GM19193 (cell line): Measurements from ENCODE around the gene DIP2A.

Source experiments
- POLR2A ChIP-seq: IDR thresholded peaks from 4 replicates; pipeline ENCODE4 v1.6.1; 2011; ENCODE audit not compliant: insufficient read depth, insufficient read length; ENCODE audit errors: extremely low read depth

The DIP2A gene

GRCh38 chr21:46458315-46459023, at the start of gene DIP2A:
Gene DIP2A, plus strand, starts transcription at chr21:46458891. Its CDS starts 241 bp downstream, at chr21:46459132.
- peak; percentile 89 for TF ChIP-seq POLR2A

DNA sequence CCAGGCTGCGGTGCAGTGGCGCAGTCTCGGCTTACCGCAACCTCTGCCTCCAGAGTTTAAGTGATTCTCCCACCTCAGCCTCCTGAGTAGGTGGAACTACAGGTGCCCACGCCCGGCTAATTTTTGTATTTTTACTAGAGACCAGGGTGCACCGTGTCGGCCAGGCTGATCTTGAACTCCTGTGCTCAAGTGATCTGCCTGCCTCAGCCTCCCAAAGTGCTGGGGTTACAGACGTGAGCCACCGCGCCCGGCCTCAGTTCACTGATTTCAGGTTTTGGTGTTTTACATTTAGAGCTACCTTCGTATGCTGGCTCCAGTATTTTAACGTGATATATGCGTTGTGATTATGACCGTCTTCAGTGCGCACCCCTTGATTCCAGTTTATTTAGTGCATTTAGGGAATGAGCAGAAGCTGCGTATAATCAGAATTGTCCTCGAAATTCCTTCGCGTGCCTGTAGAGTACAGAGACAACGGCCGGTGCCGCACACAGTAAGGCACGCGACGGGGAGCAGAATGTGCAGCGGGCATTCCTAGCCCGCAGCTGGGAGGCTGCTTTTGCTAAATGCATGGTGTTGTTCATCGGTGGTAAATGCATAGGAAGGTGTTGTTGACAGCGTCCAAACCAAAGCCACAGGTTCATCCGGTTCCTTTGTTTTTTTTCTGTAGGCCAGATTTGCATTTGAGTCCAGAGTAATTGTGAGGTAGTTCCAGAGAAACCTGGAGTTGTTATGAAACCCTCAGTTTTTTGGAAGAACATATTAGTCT, 48.9 kb upstream of the DIP2A start:
- TF ChIP-seq POLR2A: no peak

GRCh38 chr21:46410516-46410915, 48.2 kb upstream of the DIP2A start:
- TF ChIP-seq POLR2A: no peak

DNA sequence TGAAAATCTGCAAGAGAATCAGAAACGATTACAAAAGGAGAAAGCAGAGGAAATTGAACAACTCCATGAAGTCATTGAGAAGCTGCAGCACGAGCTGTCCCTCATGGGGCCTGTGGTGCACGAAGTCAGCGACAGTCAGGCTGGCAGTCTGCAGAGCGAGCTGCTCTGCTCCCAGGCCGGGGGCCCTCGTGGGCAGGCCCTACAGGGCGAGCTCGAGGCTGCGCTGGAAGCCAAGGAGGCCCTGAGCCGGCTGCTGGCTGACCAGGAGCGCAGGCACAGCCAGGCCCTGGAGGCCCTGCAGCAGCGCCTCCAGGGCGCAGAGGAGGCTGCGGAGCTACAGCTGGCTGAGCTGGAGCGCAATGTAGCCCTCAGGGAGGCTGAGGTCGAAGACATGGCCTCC, 47.5 kb upstream of the DIP2A start:
- no peak for TF ChIP-seq POLR2A

DNA sequence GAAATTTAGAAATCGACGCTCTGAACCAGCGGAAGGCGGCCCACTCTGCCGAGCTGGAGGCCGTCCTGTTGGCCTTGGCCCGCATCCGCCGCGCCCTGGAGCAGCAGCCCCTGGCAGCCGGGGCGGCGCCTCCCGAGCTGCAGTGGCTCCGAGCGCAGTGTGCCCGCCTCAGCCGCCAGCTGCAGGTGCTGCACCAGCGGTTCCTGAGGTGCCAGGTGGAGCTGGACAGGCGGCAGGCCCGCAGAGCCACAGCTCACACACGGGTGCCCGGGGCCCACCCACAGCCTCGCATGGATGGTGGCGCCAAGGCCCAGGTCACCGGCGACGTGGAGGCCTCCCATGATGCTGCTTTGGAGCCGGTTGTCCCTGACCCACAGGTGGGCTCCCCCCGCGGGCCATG, 47.0 kb upstream of the DIP2A start:
- TF ChIP-seq POLR2A: no peak

DNA sequence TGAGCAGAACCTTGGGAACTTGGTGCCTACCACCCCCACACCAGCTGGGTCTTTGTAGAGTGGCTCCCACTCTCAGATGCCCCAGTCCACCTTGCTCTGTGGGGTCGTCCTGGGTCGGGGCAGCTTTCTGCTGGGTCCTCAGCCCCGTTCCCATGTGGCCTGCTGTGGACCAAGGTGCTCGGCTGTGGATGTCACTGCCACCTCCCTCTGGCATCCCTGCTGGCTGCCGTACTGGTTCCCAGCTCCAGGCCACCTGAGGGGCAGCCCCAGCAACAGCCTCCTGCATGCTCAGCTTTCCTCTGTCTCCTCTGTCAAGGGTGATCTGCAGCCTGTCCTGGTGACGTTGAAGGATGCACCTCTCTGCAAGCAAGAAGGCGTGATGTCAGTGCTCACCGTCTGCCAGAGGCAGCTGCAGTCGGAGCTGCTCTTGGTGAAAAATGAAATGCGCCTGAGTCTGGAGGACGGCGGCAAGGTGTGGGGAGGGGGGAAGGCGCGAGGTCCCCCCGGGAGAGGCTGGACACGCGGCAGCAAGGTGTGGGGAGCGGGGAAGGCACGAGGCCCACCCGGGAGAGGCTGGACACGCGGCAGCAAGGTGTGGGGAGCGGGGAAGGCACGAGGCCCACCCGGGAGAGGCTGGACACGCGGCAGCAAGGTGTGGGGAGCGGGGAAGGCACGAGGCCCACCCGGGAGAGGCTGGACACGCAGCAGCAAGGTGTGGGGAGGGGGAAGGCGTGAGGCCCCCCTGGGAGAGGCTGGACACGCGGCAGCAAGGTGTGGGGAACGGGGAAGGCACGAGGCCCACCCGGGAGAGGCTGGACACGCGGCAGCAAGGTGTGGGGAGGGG, 45.9 kb upstream of the DIP2A start:
- no peak for TF ChIP-seq POLR2A

- no peak for TF ChIP-seq POLR2A
Observed at GRCh38 chr21:46413365-46413696, 45.4 kb upstream of the DIP2A start.

GRCh38 chr21:46414965-46415275, 43.8 kb upstream of the DIP2A start:
- TF ChIP-seq POLR2A: no peak

DNA sequence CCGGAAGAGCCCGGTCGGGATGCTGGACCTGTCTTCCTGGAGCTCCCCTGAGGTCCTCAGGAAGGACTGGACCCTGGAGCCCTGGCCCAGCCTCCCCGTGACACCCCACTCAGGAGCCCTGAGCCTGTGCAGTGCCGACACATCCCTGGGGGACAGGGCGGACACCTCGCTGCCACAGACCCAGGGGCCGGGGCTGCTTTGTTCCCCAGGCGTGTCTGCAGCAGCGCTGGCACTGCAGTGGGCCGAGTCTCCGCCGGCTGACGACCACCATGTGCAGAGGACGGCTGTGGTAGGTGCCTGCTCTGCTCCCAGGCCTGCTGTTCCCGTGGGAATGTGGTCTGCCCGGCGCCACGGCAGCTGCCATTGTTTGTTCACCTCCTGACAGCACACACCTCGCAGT, 42.1 kb upstream of the DIP2A start:
- no peak for TF ChIP-seq POLR2A

GRCh38 chr21:46418265-46418946, 40.3 kb upstream of the DIP2A start:
- TF ChIP-seq POLR2A: no peak

DNA sequence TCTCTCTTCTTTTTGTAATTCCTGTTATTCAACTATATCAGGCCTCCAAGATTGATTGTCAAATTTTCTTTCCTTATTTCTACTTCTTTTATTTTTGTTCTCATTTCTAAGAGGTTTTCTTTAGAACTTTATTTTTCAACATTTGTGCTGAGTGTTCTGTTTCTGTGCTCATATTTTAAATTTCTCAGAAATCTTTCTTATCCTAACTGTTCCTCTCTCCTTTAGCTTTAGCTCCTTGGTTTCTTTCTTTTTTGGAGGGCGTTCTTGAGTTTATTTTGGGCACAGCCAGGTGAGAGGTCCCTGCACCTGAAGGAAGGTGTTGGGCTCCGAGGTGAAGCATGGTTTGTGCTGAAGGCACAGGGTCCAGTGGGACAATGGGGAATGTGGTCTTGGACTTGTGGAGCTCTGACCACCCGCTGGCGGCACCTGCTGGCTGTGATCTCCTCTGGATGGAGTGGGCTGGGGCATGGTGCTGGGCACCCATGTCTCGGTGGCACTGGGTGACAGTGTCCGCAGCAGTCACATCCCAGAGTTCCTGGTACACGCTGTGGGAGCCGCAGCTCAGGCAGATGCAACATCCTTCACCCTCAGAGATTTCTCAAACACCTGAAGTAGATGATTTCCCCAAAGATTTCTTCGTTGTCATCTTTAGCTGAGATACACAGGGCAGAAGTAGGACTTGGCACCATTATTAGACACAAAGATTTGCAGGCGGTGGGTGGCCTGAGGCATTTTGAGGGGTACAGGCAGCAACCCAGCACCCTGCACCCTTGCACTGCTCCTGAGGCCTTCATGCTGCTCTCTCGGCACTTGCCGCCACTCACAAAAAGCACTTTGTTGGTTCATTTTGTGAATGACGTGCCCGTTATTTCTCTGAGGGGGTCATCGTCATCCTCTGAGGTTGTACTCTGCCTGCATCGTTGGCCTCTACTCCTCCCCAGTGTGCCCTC, 38.2 kb upstream of the DIP2A start:
- no peak for TF ChIP-seq POLR2A

DNA sequence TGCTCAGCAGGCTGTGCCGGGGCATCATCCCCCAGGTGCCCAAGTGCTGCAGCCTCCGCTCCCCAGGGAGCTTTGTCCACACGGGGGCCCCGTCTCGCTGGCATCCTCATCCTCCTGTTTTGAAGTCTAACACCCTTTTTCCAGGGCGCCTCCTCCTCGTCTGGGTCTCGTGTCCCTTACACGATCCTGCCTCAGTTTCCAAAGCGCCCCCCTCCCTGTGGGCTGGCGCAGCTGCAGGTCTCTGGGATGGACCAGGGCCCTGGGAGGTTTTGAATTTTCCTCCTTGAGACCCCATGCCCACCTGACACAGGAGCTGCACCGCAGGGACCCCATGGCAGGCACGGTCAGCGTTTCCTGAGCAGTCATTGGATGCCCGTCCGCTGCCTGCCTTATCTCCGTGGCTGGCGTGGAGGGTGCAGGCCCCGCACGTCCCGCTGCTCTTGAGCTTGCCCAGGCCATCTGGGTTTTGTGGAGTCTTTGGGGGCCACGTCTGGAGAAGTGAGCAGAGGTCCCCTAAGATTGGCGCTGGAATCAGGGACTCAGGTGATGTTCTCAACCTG, 37.4 kb upstream of the DIP2A start:
- TF ChIP-seq POLR2A: no peak

- no peak for TF ChIP-seq POLR2A
Observed at GRCh38 chr21:46421756-46422555, 36.7 kb upstream of the DIP2A start.
